ENCODE results near the gene KDM4C. TPM values are rescaled to one million over a fixed set of nuclear protein-coding genes. Genes with fewer than 3 reads are reported as not detected.
A peak's percentile ranks its signal among the peaks of the same experiment; 100 is the strongest.

KDM4C gene
- total and polyA plus RNA-seq, 2 of the 13 experiments (the other 11 are each of a cell fraction or from before 2014, with no cell fraction given), result 19.4 to 23.6 TPM

- TF ChIP-seq ETV5 (CRISPR knock-in tag; IDR thresholded peaks at IDR 0.05; ENCODE audit: borderline replicate concordance), result peak; percentile 48; the same call in 1 of the 2 replicates
- TF ChIP-seq STAT5B (CRISPR knock-in tag; IDR thresholded peaks at IDR 0.05), result no peak
- TF ChIP-seq NR1H2 (CRISPR knock-in tag; IDR thresholded peaks at IDR 0.05; ENCODE audit: borderline replicate concordance, low read depth), result no peak
- no peak for TF ChIP-seq ZFYVE20 (CRISPR knock-in tag; IDR thresholded peaks at IDR 0.05; ENCODE audit: borderline replicate concordance, low read depth)
- TF ChIP-seq MYC (CRISPR knock-in tag; IDR thresholded peaks at IDR 0.05; ENCODE audit: borderline replicate concordance), result no peak
- peak; percentile 90; the same call in 1 of the 2 replicates for TF ChIP-seq MBD4 (IDR thresholded peaks at IDR 0.05; ENCODE audit: borderline replicate concordance, low read length)
- TF ChIP-seq JUND (CRISPR knock-in tag; IDR thresholded peaks at IDR 0.05), result peak; percentile 81
- TF ChIP-seq TAF1 (CRISPR knock-in tag; IDR thresholded peaks at IDR 0.05), result peak; percentile 29
- TF ChIP-seq FOXP4 (CRISPR knock-in tag; IDR thresholded peaks at IDR 0.05), result peak; percentile 58; the same call in 1 of the 2 replicates
- peak; percentile 12; the same call in 1 of the 2 replicates for TF ChIP-seq PRDM10 (CRISPR knock-in tag; IDR thresholded peaks at IDR 0.05; ENCODE audit: low read depth)
- TF ChIP-seq ZNF547 (CRISPR knock-in tag; IDR thresholded peaks at IDR 0.05), result no peak
- TF ChIP-seq ZNF75D (CRISPR knock-in tag; IDR thresholded peaks at IDR 0.05; ENCODE audit: borderline replicate concordance), result no peak
- TF ChIP-seq MLX (CRISPR knock-in tag; IDR thresholded peaks at IDR 0.05), result peak; percentile 33; the same call in 1 of the 2 replicates
- no peak for TF ChIP-seq MLLT10 (CRISPR knock-in tag; IDR thresholded peaks at IDR 0.05)
- no peak for TF ChIP-seq RFXANK (CRISPR knock-in tag; IDR thresholded peaks at IDR 0.05)
- TF ChIP-seq SRY (CRISPR knock-in tag; IDR thresholded peaks at IDR 0.05), result no peak
- TF ChIP-seq DBP (CRISPR knock-in tag; IDR thresholded peaks at IDR 0.05; ENCODE audit: not compliant biosample characterization), result no peak
- TF ChIP-seq ZNF564 (CRISPR knock-in tag; IDR thresholded peaks at IDR 0.05), result no peak
- peak; percentile 67 for TF ChIP-seq HDAC1 (CRISPR knock-in tag; IDR thresholded peaks at IDR 0.05)
- 0 out of 2 replicates have a peak, but pooled peaks have one; percentile 66 for TF ChIP-seq ZFP36L1 (CRISPR knock-in tag; IDR thresholded peaks at IDR 0.05)
- TF ChIP-seq TMF1 (CRISPR knock-in tag; IDR thresholded peaks at IDR 0.05; ENCODE audit: low read depth), result no peak
- no peak for TF ChIP-seq DR1 (CRISPR knock-in tag; IDR thresholded peaks at IDR 0.05)
- TF ChIP-seq SP2 (CRISPR knock-in tag; IDR thresholded peaks at IDR 0.05), result no peak
Observed at GRCh38 chr9:6788162-6789016, 30.6 kb downstream of the KDM4C start (continued).
